Measurements from ENCODE around the gene RPS15A. TPM values are rescaled to one million over a fixed set of nuclear protein-coding genes. Genes with fewer than 3 reads are reported as not detected.

RPS15A gene
- polyA plus RNA-seq, 1 donor from 2014 or later: 3,296 TPM

- Histone ChIP-seq H3K27ac (ENCODE audit: low read length) (no peak overlapping the region), H3K36me3 (ENCODE audit: insufficient read depth, low read length) (peaks cover 34% of the 10 kb centered on the region), H3K9ac (ENCODE audit: low read length) (no peak overlapping the region)
These were observed 46.6 kb upstream of the RPS15A start for GRCh38 chr16:18836702-18837101.

GRCh38 chr16:18834864-18835263, 44.7 kb upstream of the RPS15A start:
- Histone ChIP-seq H3F3A (ENCODE audit: insufficient read depth, low read length, poor library complexity, severe bottlenecking) (no peaks in the 10 kb centered on the region), H3K9me3 (ENCODE audit: low read length) (no peaks in the 10 kb centered on the region), H3K27ac (ENCODE audit: low read length) (no peak overlapping the region), H3K9ac (ENCODE audit: low read length) (no peak overlapping the region), H2AFZ (ENCODE audit: low read depth, low read length) (no peak overlapping the region), H3K9me2 (ENCODE audit: insufficient read depth, low read length) (no peaks in the 10 kb centered on the region), H3K27me3 (ENCODE audit: insufficient read depth, low read depth, low read length) (no peaks in the 10 kb centered on the region), H3K36me3 (ENCODE audit: insufficient read depth, low read length) (peaks cover 34% of the 10 kb centered on the region), H3K79me2 (replicated peaks; ENCODE audit: insufficient read depth, low read length) (no peaks in the 10 kb centered on the region), H3K4me2 (ENCODE audit: low read length) (no peak overlapping the region), H3K4me3 (ENCODE audit: low read length) (no peak overlapping the region), H4K20me1 (ENCODE audit: insufficient read depth) (no peaks in the 10 kb centered on the region)
- no peak for TF ChIP-seq CTCF (IDR thresholded peaks at IDR 0.05; ENCODE audit: poor library complexity, severe bottlenecking)
- TF ChIP-seq MXI1 (conservative IDR thresholded peaks at IDR 0.05; ENCODE audit: poor library complexity, severe bottlenecking): no peak

More at GRCh38 chr16:18836702-18837101, 46.6 kb upstream of the RPS15A start:
- no peaks in the 10 kb centered on the region for H4K20me1 ChIP-seq (ENCODE audit: insufficient read depth)
- no peak overlapping the region for H3K4me3 ChIP-seq (ENCODE audit: low read length)
- H3K4me2 ChIP-seq (ENCODE audit: low read length): no peak overlapping the region
- H2AFZ ChIP-seq (ENCODE audit: low read depth, low read length): no peak overlapping the region
- TF ChIP-seq SMC3 (conservative IDR thresholded peaks at IDR 0.05; ENCODE audit: poor library complexity): no peak
- no peak for TF ChIP-seq MXI1 (conservative IDR thresholded peaks at IDR 0.05; ENCODE audit: poor library complexity, severe bottlenecking)
- TF ChIP-seq CTCF (IDR thresholded peaks at IDR 0.05; ENCODE audit: poor library complexity, severe bottlenecking): no peak
- no peak for TF ChIP-seq RAD21 (conservative IDR thresholded peaks at IDR 0.05)
- no peak for TF ChIP-seq REST (IDR thresholded peaks at IDR 0.05; ENCODE audit: borderline replicate concordance)
- TF ChIP-seq EZH2 (IDR thresholded peaks at IDR 0.05; ENCODE audit: borderline replicate concordance, insufficient read depth, low read length, poor library complexity, severe bottlenecking): no peak
- TF ChIP-seq EP300 (conservative IDR thresholded peaks at IDR 0.05; ENCODE audit: poor library complexity, severe bottlenecking): no peak
- no peak for TF ChIP-seq TAF1 (IDR thresholded peaks at IDR 0.05; ENCODE audit: low read depth)
- TF ChIP-seq POLR2AphosphoS5 (IDR thresholded peaks at IDR 0.05): no peak
- H3K79me2 ChIP-seq (replicated peaks; ENCODE audit: insufficient read depth, low read length): no peaks in the 10 kb centered on the region
- no peaks in the 10 kb centered on the region for H3K9me3 ChIP-seq (ENCODE audit: low read length)
- H3F3A ChIP-seq (ENCODE audit: insufficient read depth, low read length, poor library complexity, severe bottlenecking): no peaks in the 10 kb centered on the region
- H3K9me2 ChIP-seq (ENCODE audit: insufficient read depth, low read length): no peaks in the 10 kb centered on the region
- H3K27me3 ChIP-seq (ENCODE audit: insufficient read depth, low read depth, low read length): no peaks in the 10 kb centered on the region
